ENCODE results near the gene C1orf116.

C1orf116 gene

DNA sequence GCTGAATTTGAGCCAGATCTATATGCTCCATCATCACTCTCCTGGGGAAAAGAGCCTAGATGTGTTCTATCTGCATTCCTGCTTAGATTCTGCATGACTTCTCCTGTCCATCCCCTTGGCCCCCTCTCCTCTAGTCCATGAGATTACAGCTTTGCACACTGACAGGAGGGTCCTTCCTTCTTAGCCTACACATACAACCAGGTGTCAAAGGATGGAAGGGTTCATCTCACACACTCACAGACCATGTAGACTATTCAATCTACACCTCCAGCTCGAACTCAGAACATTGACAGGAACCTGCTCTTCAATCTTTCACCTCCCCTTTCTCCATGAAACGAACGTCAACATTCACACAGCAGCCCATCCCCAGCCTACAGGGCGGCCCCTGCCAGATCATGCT lies 13.8 kb downstream of the C1orf116 start:
- no peak for DNase-seq

DNA sequence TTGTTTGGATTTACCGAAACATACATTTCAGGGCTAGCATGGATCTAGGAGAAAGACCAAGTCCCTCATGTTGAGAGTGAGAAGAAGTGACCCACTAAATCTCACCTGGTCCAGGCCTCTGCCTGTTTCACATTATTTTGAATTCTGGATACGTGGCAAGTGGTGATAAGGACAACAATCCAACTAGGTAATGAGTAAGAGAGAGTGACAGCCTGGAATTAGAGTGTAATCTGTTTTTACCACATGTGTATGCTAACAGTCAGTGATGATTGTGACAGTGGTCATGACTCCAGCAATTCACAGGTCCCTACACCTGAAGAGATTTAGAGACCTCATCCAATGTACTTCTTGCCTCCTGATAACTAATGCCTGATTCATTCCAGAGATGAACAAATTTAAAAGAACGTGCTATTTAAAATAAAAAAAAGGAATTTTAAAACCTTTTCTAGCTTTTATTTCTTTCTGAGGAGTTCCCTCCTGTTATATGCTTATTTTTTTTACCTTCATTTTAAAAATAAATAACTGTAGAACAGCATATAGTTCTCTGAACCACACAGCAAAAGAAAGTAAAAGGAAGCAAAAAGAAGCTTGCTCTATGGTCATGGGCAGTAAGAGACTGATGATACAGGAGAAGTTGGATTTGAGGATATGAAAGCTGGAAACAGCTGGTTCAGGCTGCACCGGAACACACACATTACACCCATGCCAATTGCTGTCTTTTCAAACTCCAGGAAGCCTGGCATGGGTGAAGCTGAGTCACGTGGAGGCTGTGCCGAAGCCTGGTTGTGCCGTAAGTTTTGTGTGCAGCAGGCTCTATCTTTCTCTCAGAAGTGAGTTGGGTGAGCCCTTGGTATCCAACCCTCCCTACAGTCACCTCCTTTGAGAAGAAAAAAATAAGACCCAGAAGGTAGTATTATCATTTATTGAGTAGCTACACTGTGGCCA lies 14.7 kb downstream of the C1orf116 start:
- no peak for DNase-seq

DNA sequence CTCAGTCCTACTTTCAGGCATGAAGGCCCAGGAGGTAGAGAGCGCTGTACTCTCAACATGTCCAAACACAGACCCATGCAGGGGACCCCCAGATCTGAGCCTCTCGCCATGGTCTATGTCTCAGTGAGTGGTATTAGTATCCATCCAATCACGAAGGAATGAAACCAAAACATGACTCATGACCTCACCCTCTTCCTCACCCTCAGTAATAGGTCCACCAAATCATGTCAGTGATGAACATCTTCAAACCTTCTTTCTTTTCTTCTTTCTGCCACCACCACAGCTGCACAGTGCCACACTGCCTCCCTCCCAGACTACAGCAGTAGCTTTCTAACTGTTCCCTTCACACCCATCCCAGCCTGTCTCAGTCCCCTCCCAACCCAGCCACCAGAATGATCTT lies 16.8 kb downstream of the C1orf116 start:
- DNase-seq, result no peak

DNA sequence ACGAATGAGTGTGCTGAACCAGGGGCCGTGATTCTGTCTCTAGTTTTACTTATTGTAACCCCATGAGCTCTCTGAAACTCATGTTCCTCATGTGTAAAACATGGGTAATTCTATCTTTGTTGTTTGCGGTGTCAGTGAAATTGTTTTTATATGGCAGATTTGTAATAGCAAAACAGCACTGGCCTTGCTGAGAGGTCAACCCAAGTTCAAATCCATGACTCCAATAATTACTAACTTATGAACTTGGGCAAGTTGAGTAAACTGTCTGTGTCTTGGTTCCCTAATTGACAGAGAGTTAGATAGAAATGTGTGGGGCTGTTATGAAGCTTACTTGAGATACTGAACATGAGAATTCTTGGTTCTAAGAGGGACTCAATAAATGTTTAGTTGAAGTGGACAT lies 17.8 kb downstream of the C1orf116 start:
- no peak for DNase-seq

DNA sequence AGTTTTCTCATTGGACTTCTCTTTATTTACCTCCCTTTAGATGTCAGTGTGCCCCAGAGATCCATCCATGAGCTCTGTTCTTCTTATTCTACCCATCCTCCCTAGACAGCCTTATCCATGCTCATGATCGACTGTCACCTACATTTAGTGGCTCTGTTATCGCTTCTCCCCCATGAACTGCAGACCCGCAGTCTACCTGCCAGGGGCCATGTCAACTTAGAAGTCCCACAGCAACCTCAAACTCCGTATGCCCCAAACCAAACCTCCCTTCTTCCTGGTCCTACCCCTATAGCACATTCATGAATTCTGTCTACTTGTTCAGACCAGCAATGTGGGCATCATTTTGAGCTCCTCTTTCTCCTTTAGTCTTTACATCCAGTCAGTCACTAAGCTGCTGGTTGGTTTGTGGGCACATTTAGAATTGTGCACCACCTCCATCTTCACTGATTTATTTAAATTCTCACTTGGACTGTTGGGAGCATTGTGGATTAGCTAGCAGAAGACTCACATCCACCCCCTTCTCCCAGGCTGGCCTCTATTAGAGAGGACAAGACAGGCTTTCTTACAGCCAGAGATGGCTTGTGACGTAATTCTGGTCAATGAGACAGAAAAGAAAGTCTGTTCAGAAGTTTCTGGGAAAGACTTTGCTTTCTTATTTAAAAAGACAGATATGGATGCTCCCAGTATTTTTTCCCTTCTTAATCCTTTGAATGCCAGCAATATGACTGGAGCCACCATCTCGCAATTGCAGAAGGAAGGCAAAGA lies 19.1 kb downstream of the C1orf116 start:
- no peak for DNase-seq

DNA sequence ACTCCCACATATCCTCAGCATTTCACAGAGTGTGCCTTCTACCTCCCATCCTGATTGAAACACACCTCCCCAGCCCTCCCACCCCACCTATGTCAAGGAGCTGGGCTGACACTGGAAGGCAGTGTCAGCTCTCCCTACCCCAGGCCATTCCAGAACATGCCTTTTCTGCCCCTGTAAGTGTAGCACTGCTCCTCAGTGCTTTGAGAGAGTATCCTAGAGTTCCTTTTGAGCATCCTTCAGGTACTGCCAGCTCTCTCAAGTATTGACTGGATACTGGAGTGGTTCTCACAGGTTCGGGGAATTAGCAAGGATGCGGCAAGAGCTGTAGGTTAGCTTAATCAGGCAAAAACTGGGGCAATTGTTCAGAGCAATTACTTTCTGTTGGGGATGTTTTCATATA lies 21.8 kb downstream of the C1orf116 start:
- DNase-seq, result no peak

DNA sequence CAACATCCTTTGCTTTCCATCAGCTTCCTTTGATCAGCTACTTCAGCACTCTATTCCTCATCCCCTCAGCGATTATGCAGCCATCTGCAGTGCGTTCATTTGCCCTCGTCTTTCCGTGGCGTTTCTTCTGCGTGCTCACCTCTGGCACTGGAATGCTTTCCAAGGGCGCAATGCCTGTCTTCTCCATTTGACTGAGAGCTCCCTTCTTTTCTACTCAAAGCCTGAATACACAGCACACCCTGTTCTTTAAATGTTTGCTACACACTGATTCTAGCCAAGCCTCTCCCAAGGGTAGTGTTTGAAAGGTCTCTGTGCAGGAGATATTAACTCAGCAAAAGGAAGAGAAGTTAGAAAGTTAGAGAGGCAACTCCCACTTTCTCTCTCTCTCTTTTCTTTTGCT lies 22.6 kb downstream of the C1orf116 start:
- no peak for DNase-seq

DNA sequence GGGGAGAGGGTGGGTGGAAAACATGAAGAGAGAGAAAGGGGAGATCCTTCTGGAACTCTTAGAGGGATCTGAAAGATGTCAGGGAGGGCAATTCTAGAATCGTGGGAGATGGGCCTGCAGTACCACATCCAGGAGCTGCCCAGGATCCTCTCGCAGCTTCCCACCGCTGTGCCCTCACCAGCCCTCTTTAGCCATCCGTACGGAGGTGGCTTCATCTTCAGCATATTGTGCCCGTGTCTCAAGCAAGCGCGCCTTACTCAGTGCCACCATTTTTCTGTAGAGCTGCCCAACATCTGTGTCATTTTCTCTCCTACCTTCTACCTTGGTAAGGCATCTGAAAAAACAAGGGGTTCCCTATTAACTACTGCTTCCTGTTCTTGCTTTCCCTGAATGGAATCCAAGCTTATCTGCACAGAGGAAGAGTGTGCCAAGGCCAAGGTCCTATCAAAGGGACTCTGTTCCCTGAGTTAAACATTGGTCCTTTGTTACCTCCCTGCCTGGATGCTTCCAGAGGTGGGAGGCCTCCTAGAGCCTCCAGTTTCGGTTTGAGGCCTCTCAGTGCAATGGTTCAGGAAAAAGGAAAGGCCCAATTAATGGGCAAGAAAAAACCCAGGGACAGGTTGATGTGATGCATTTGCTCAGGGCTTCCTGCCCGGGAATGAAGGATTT lies 23.2 kb downstream of the C1orf116 start:
- DNase-seq, result no peak

DNA sequence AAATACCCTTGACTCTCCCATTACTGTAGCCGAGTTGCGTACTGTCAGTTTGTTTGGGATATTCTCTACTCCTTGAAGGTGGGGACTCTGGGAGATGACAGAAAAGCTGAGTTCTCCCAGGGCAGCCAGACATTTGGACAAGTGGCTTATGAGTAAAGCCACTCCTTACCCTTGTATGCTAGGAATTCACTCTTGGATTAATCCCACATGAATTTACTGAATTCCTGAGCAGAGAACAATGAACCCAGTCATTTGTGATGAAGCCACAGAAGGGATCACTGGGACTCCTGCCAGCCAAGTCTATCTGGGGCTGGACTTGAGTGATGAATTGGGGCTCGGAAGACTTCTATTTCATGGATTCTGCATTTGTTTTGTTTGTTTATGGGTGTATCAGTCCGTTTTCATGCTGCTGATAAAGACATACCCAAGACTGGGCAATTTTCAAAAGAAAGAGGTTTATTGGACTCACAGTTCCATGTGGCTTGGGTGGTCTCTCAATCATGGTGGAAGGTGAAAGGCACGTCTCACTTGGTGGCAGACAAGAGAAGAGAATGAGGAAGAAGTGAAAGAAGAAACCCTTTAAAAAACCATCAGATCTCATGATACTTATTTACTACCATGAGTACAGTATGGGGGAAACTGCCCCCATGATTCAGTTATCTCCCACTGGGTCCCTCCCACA lies 25.1 kb downstream of the C1orf116 start:
- DNase-seq, result no peak

DNA sequence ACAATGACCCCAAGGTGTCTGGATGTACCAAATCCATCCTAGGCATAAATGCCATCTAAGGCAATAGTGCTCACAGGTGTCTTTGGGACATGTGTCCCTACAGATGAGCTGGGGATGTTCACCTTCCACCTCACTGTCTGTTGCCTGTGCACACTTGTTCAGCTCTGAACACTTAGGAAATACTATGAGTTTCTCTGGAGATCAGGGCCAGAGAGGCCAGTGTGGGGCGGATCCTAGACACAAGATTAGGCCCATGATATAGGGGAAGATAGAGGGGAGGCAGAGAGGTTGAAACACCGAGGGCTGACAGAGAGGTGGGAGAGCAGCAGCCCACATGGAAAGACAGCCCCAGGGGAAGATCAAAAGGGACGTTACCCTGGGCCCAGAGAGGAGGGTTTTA lies 25.6 kb downstream of the C1orf116 start:
- DNase-seq, result no peak

DNA sequence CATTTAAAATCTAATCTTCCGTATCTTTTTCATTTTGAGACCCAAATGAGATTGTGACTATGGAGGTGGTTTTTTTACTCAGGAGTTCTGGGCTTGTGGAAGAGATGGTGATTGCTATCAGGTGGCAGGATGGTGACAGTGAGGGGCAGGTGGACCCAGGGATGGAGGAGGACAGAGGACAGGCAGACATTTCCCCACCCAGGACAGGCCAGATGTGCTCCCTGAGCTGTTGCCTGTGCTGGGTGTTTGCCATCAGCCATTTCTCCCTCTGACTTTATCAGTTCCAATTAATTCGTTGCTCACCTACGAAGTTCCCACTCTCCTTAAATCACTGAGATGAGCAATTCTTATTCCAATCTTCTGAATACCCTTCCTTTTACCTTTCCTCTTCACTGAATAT lies 26.5 kb downstream of the C1orf116 start:
- no peak for DNase-seq

DNA sequence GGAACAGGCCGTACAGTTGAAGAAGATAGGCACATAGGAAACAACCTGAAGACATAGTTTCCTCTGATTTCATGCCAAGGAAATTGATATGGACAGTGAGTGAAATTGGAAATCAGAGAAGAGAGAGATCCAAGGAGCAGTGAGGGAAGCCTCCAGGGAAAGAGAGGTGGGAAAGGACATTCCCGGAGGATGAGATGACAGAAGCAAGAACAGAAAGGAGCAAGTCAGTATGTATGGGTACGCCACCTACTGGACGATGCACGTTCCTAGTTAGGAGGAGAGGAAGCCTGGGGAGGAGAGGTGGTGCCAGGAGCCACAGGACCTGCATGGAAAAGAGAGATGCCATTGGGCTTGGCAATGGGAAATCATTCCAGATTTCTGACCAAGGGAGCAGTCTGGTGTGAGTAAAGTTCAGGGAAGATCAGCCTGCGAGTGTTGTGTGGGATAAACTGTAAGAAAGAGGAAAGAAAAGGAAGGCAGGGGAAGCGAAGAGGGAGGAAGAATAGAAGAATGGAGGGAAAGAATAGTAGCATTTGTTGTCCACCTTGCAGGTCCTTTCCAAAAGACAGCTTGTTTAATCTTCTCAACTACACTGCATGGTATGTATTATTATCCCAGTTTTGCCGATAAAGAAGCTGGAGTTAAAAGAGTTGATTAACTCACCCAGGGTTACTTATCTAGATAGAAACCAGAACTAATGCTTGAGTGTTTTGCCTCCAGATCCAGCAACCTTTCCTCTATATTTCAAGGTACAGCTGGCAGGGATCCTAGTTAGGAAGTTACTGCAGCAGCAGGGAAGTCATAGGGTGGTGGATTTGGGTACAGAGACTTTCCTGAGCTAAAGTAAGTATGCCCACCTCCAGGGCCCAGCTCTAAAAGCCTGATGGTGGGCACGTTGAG lies 27.4 kb downstream of the C1orf116 start:
- DNase-seq, result no peak

DNA sequence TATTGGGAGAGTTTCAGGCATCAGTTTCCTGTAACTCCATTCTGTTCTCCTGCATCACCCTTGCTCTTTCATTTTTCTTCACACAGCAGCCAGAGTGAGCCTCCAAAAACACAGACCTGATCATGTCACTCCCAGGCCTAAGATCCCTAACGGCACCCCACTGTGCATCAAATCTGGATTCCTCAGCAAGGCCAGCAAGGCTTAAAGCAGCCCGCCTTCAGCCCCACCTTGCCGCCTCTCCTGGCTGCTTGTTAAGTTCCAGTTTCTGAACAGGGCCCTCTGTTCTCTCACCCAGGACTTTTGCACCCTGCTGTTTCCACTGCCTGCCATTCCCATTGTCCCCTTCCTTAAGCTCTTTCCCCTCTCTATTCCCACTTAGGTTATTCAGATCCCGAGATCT lies 29.3 kb downstream of the C1orf116 start:
- no peak for DNase-seq

DNA sequence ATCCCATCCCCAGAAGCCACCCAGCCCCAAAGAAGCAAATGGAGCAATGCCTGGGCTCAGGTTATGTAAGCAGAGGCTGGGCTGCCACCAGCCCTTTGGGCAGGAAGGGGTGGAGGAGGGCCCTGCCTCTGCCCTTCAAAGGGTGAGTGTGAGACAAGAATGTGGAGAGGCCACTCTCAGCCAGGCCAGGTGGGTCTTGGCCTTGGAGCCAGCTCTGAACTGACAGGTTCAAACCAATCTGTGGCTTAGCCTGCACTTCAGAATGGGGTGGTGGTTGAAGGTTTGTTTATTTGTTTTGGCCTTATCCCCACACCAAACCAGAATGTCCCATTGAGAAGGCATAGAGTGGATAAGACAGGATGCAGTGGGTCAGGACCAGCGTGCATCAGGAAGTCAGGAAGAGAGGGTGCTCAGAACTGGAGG lies 29.8 kb downstream of the C1orf116 start:
- DNase-seq, result no peak

DNA sequence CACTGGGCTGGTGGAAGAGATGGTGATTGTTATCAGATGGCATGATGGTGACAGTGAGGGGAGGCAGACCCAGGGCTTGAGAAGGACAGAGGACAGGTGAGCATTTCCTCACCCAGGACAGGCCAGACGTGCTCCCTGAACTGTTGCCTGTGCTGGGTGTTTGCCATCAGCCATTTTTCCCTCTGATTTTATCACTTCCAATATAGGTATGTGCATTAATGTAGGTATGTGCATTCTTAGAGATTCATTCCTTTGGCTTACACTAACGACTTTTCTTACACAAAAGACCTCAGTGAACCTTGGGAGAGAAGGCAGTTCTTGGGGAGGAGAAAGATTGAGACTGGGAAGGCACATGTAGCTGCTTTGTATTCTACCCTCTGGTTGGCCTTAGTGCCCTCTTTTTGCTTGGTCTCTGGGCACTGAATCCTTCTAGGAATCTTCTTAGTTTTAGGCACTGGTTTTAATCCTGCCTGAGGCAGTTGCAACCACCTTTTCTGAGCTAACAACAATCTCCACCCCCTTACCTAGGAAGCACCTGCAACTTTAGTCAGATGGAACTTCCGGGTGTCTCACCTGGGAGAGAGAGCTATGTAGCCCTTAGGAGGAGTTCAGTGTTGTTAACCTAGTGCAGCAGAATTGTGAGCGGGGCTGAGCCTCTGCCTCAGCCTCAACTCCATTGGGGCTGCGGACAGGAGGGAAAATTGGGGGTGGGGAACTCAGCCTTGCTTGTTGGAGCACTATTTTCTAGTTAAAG lies 30.9 kb downstream of the C1orf116 start:
- no peak for DNase-seq

DNA sequence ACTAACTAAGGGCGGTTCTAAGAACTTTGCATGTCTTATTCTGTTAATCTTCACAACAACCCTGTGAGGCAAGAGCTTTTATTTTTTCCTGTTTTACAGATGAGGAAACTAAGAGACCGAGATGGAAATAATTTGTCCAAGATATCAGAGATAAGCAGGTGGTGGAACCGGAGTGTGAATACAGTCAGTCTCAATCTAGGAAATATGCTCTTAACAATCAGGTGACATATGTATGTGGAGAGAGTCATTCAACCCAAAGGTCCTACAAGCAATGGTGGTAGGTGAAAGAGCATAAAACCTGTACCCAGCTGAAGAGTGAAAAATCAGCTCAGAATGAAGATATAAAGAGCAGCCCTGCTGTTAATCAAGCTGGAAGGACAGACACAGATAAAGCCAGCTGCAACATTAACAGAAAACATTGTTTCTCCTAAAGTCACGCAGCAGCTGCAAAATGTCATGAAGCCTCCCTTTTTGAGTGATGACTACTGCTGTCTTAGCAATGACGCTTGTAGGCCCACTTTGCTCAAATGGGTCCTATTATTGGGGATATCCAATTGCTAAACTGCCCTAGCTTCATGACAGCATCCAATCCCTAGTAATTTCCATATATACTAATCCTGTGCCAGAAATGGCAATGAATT lies 31.8 kb downstream of the C1orf116 start:
- no peak for DNase-seq

DNA sequence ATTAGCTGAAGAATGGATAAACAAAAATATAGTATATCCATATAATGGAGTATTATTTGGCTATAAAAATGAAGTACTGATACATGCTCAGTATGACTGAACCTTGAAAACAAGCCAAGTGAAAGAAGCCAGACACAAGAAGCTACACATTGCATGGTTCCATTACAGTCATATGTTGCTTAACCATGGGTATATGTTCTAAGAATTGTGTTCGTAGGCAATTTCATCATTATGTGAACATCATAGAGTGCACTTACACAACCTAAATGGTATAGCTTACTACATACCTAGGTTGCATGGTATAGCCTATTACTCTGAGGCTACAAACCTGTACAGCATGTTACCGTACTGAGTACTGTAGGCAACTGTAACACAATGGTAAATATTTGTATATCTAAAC lies 33.7 kb downstream of the C1orf116 start:
- DNase-seq, result no peak

DNA sequence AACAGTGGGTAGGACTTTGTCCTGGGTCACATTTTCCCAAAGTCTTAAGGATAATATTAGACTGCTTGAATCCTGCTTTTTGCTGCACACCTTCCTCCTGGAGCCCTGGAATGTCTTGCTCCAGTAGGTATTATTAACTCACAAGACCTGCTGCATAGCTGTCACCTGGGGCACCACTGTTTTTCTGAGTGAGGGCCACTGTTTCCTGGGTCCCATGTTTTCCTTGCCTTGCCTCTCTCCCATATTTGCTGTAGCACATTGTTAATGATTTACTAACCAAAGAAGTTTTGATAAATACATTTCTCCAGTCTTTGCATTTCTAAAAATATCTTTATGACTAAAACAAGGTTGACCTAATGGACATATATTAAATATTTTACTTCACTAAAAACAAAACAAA lies 39.8 kb downstream of the C1orf116 start:
- no peak for DNase-seq

DNA sequence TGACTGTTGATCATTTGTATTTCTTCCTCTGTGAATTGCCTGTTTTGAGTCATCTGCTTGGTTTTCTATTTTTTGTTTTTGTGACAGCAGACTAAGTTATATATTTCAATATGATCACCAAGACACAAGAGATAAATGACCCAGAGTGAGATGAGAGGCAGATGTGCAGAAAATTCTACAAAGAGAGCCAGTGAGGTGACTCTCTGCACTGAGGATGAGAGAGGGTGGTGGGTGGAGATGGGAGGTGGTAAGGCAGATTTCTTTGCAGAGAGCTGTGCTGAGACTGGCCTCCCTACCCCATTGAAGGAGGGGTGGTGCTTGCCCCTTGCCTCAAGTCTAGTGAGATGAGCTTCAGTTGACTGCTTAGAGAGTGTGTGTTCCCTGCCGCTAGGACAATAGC lies 44.7 kb downstream of the C1orf116 start:
- DNase-seq, result no peak

DNA sequence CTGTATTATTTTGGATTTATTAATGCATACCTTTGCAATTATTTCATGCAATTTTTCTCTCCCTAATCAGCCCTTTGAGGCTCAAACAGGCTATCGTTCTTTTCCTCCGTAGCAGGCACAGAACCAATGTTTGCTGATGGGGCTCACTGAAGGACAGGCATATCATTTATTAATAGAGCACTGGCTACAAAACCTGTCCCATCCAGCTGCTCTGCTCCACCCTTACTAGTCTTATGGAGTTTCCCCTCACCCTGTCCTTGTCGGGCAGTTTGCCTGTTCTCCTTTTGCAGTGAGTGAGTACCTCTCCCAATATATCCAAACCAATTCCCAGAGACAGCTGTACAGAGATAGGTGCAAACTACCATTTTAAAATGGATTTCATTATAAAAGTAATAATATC lies 45.7 kb downstream of the C1orf116 start:
- DNase-seq, result no peak

DNA sequence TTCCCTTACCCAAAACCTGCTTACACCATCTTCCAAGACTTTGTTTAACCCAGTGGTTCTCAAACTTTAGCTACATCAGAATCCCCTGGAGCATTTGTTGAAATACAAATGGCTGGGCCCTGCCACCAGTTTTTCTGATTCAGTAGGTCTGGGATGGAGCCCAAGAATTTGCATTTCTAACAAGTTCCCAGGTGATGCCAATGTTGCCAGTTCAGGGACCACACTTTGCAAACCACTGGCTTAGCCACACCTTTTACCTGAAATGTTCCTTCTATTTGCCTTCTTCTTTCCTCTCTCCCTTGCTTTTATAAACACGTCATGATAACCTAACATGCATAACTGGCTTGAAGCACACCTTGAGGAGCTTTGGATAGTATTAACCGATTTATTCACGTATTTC lies 46.2 kb downstream of the C1orf116 start:
- no peak for DNase-seq

Data from activated CD4-positive, CD25-positive, alpha-beta regulatory T cell treated with anti-CD3 and anti-CD28 coated beads, Interleukin-2, amount 50 U/mL, for 72 hours (primary cell).